Brain (organoid and tissue), 1 donor: ENCODE data around the gene QTRT2. TPM values are rescaled to one million over a fixed set of nuclear protein-coding genes. Genes with fewer than 3 reads are reported as not detected.

Source experiments
- polyA plus RNA-seq: library from polyadenylated mRNA; stranded (reverse); fragments of 350-450 nt; fragmentation: Illumina TruSeq; extraction: RNeasy Lipid Tissue Mini Kit (QIAGEN cat#74804); gene quantifications from one replicate; pipeline ENCODE4 v1.2.3, GENCODE V29; 2015; ENCODE audit warnings: low read depth, low replicate concordance; ENCODE audit not compliant: insufficient read depth

Gene QTRT2
- polyA plus RNA-seq, 1 donor from 2014 or later: 4.6 TPM

Other genes with a start within 250 kb of the QTRT2 start
- gene GRAMD1C, start 217.9 kb upstream of the QTRT2 start, polyA plus RNA-seq: 3.0 TPM
- gene ZDHHC23, start 108.7 kb upstream of the QTRT2 start, polyA plus RNA-seq: 1.9 TPM
- 2.5 TPM for gene CCDC191, start 211 bp upstream of the QTRT2 start, polyA plus RNA-seq
- not detected for gene DRD3, start 122.3 kb downstream of the QTRT2 start, polyA plus RNA-seq
- not detected for gene ZNF80, start 180.8 kb downstream of the QTRT2 start, polyA plus RNA-seq
- not detected for gene TIGIT, start 237.3 kb downstream of the QTRT2 start, polyA plus RNA-seq